Suprapubic skin (tissue), 4 donors: ENCODE results near the gene MAST4.

Experiments
- EP300 ChIP-seq: sonication (generic); formaldehyde crosslinking; IDR thresholded peaks from one replicate; pipeline ENCODE4 v1.6.1; 2017; ENCODE audit warnings: antibody characterized with exemption
- POLR2A ChIP-seq, 2 donors: fragments of 450-650 bp; IDR thresholded peaks; one replicate each; pipeline ENCODE4 v1.6.1; 2017; ENCODE audit warnings: antibody characterized with exemption in 2 of 2, mild to moderate bottlenecking in 2 of 2, moderate library complexity in 2 of 2
- POLR2AphosphoS5 ChIP-seq, 3 donors: sonication (generic); formaldehyde crosslinking; IDR thresholded peaks; one replicate each; pipeline ENCODE4 v1.6.1; 2017; ENCODE audit warnings: antibody characterized with exemption in 3 of 3
- TF ChIP-seq, protein P1 (sequence below), 2 donors: fragments of 200-600 bp in 1 of 2; fragments of 450-650 bp in 1 of 2; sonication (generic) in 1 of 2; IDR thresholded peaks; one replicate each; pipeline ENCODE4 v1.5.1; 2016 to 2019; ENCODE audit warnings: antibody characterized with exemption in 2 of 2, mild to moderate bottlenecking in 1 of 2, moderate library complexity in 1 of 2

DNA sequence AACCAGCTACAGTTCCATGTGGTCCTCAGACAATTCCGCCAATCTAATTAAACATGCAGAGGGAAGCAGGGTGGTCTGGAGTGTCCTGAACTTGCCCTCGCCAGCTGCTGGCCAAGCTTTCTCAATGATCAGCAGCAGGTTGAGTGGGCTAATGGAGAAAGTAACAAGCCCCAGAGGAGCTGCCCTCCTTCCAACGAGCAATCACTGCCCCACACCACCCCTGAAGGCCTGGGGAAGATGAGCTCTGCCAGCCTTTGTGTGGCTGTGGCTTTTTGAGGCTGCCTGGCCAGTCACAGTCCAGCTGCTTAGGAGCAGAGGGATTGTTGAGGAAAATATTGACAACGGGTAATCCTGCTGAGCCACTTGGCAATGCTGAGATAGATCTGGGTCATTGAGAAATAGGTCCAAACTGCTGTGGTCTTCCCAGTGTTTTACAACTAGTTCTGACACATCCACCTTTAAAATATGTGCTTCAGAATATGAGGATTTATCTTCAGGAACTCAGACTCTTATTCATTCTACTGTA lies 493.1 kb downstream of the MAST4 start:
- TF ChIP-seq POLR2A (IDR thresholded peaks at IDR 0.05) (no peak), POLR2AphosphoS5 (IDR thresholded peaks at IDR 0.05) (no peak), EP300 (no peak)
- TF ChIP-seq, protein P1, sequence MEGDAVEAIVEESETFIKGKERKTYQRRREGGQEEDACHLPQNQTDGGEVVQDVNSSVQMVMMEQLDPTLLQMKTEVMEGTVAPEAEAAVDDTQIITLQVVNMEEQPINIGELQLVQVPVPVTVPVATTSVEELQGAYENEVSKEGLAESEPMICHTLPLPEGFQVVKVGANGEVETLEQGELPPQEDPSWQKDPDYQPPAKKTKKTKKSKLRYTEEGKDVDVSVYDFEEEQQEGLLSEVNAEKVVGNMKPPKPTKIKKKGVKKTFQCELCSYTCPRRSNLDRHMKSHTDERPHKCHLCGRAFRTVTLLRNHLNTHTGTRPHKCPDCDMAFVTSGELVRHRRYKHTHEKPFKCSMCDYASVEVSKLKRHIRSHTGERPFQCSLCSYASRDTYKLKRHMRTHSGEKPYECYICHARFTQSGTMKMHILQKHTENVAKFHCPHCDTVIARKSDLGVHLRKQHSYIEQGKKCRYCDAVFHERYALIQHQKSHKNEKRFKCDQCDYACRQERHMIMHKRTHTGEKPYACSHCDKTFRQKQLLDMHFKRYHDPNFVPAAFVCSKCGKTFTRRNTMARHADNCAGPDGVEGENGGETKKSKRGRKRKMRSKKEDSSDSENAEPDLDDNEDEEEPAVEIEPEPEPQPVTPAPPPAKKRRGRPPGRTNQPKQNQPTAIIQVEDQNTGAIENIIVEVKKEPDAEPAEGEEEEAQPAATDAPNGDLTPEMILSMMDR (IDR thresholded peaks at IDR 0.05) = no peak
